ENCODE measurements around the gene SLC34A3. TPM values are rescaled to one million over a fixed set of nuclear protein-coding genes. Genes with fewer than 3 reads are reported as not detected.

SLC34A3 gene
- total and polyA plus RNA-seq, 2 of the 8 experiments (the other 6 are each of a cell fraction or from before 2014, with no cell fraction given) = 0.08 TPM; not detected in 1

GRCh38 chr9:137183980-137184595 is 46.6 kb upstream of the SLC34A3 start:
- H4K5ac ChIP-seq (ENCODE audit: insufficient read length, low read depth, low read length) = no peak overlapping the region
- peaks cover 0 to 10% (median 3%) of the 10 kb centered on the region in 4 experiments; a peak in 3 of 7 replicates for H3K4me1 ChIP-seq (replicated peaks in 1 of 4; ENCODE audit: control insufficient read depth in 3 of 4, insufficient read depth in 4 of 4, low read length in 3 of 4)
- ChIA-PET POLR2A (ENCODE audit: partially characterized antibody) (interaction anchor here (0.6 to 0.9 kb wide), 2 partner anchors 9 to 226 kb away, joined by 3 to 4 read pairs; no protein-coding TSS in a partner anchor), CTCF (ENCODE audit: partially characterized antibody) (no interaction called here)
- no peak overlapping the region for H2AK5ac ChIP-seq (ENCODE audit: low read depth, low read length)
- H3K18ac ChIP-seq (ENCODE audit: extremely low read depth, low read length) = no peak overlapping the region
- H3K4ac ChIP-seq (replicated peaks; ENCODE audit: insufficient read length, low read depth, low read length) = no peak overlapping the region
- no peak overlapping the region for H3K4me2 ChIP-seq (ENCODE audit: insufficient read depth in 1 of 2, low read depth in 2 of 2, low read length in 2 of 2)
- H2BK15ac ChIP-seq (ENCODE audit: low read length) = no peak overlapping the region
- H3K4me3 ChIP-seq (ENCODE audit: extremely low read depth in 1 of 4, insufficient read depth in 2 of 4, low read depth in 3 of 4, low read length in 4 of 4) = no peak overlapping the region
- no peak overlapping the region for H3K27ac ChIP-seq (ENCODE audit: low read depth, low read length)
- no peak overlapping the region for H3K23ac ChIP-seq (ENCODE audit: insufficient read length)
- peaks cover 0 to 25% of the 10 kb centered on the region in 2 experiments for H4K20me1 ChIP-seq (replicated peaks in 1 of 2; ENCODE audit: control insufficient read depth in 1 of 2, insufficient read depth in 2 of 2, low read length in 2 of 2)
- H3K79me2 ChIP-seq (ENCODE audit: control insufficient read depth in 1 of 2, insufficient read depth in 2 of 2, low read length in 2 of 2) = peaks cover 0 to 20% of the 10 kb centered on the region in 2 experiments; a peak in 2 of 4 replicates
- no peak overlapping the region for H2BK20ac ChIP-seq (ENCODE audit: low read length)
- no peak overlapping the region for H3K56ac ChIP-seq (replicated peaks; ENCODE audit: insufficient read length, low read depth, low read length)
- H4K8ac ChIP-seq (ENCODE audit: extremely low read depth, insufficient read depth, low read length) = no peak overlapping the region
- peaks cover 5% of the 10 kb centered on the region; the same call in 1 of the 2 replicates for H3K23me2 ChIP-seq (ENCODE audit: low read depth, low read length)
- H3K9me3 ChIP-seq (ENCODE audit: insufficient read depth in 2 of 2, low read depth in 1 of 2, low read length in 1 of 2) = no peaks in the 10 kb centered on the region
- 93% methylated on average over 27 of the region's 27 CpGs; no CpG with 5 or more reads in 1 of the 2 experiments for WGBS, 2 experiments (ENCODE audit: extremely low coverage in 1 of 2, insufficient coverage in 1 of 2, insufficient read length in 1 of 2, insufficient replicate concordance in 2 of 2, low coverage in 1 of 2, low lambda C conversion rate in 2 of 2, missing lambda C conversion rate in 1 of 2)
- H4K91ac ChIP-seq (replicated peaks; ENCODE audit: insufficient read length, low read length) = no peak overlapping the region
- no peaks in the 10 kb centered on the region; a peak in 1 of 7 replicates for H3K27me3 ChIP-seq (replicated peaks in 1 of 4; ENCODE audit: control insufficient read depth in 3 of 4, extremely low read depth in 1 of 4, insufficient read depth in 3 of 4, low read length in 3 of 4)
- no peak overlapping the region for H2BK5ac ChIP-seq (ENCODE audit: low read depth, low read length)
- H3K79me1 ChIP-seq (ENCODE audit: low read depth, low read length) = peaks cover 3% of the 10 kb centered on the region
- H2AFZ ChIP-seq (ENCODE audit: low read length) = no peak overlapping the region
- H3K9ac ChIP-seq (replicated peaks in 1 of 4; ENCODE audit: extremely low read depth in 1 of 4, low read depth in 3 of 4, low read length in 3 of 4) = no peak overlapping the region
- no peak overlapping the region for H3K14ac ChIP-seq (ENCODE audit: insufficient read length)
- H2BK12ac ChIP-seq (ENCODE audit: low read depth, low read length) = no peak overlapping the region
- no peak overlapping the region for H2BK120ac ChIP-seq (replicated peaks; ENCODE audit: low read depth, low read length)
- no peak for FAIRE-seq
- H3K36me3 ChIP-seq (ENCODE audit: control insufficient read depth in 2 of 4, insufficient read depth in 4 of 4, low read length in 3 of 4) = peaks cover 0 to 40% (median 10%) of the 10 kb centered on the region in 4 experiments; a peak in 7 of 8 replicates
- DNase-seq (ENCODE audit: low read depth in 1 of 2, low spot score in 2 of 2) = no peak
- TF ChIP-seq SP2 (IDR thresholded peaks at IDR 0.05; ENCODE audit: low read length) (no peak), CREB1 (IDR thresholded peaks at IDR 0.05) (no peak)

All from H1 (cell line).